Stomach smooth muscle (tissue), 2 donors: ENCODE data around the gene PNMT.

Experiments
- H3K27ac ChIP-seq: one replicate; pipeline ENCODE4 v1.7.0; 2013; ENCODE audit warnings: mild to moderate bottlenecking, low read length, inconsistent platforms
- H3K27me3 ChIP-seq, 2 donors: one replicate each; pipeline ENCODE4 v1.7.0; 2013; ENCODE audit warnings: low read length in 2 of 2; ENCODE audit not compliant: insufficient read depth in 2 of 2, control insufficient read depth in 1 of 2
- H3K36me3 ChIP-seq, 2 donors: one replicate each; pipeline ENCODE4 v1.7.0; 2013; ENCODE audit warnings: low read length in 2 of 2; ENCODE audit not compliant: control insufficient read depth in 2 of 2, insufficient read depth in 2 of 2
- H3K4me1 ChIP-seq: one replicate; pipeline ENCODE4 v1.7.0; 2013; ENCODE audit warnings: low read length; ENCODE audit not compliant: control insufficient read depth, insufficient read depth
- H3K4me3 ChIP-seq, 2 donors: one replicate each; pipeline ENCODE4 v1.7.0; 2013; ENCODE audit warnings: low read length in 2 of 2
- H3K9ac ChIP-seq, 2 donors: one replicate each; pipeline ENCODE4 v1.7.0; 2013; ENCODE audit warnings: low read length in 2 of 2, mild to moderate bottlenecking in 1 of 2
- H3K9me3 ChIP-seq, 2 donors: one replicate each; pipeline ENCODE4 v1.7.0; 2013; ENCODE audit warnings: low read length in 2 of 2; ENCODE audit not compliant: control insufficient read depth in 2 of 2
- donor health status: healthy.
- donor health status: Pancreatic carcinoma.

Gene PNMT

GRCh38 chr17:39643271-39643670 is 25.0 kb upstream of the PNMT start:
- Histone ChIP-seq H3K9ac (no peak overlapping the region), H3K27ac (no peak overlapping the region), H3K27me3 (no peaks in the 10 kb centered on the region), H3K36me3 (no peaks in the 10 kb centered on the region), H3K4me3 (no peak overlapping the region), H3K4me1 (peaks cover 13% of the 10 kb centered on the region), H3K9me3 (no peaks in the 10 kb centered on the region)

GRCh38 chr17:39647256-39647655 is 21.0 kb upstream of the PNMT start:
- Histone ChIP-seq H3K36me3 (no peaks in the 10 kb centered on the region), H3K9me3 (no peaks in the 10 kb centered on the region), H3K27me3 (no peaks in the 10 kb centered on the region), H3K27ac (no peak overlapping the region), H3K4me3 (no peak overlapping the region), H3K9ac (no peak overlapping the region), H3K4me1 (peaks cover 3% of the 10 kb centered on the region)

GRCh38 chr17:39648616-39649366 is 19.5 kb upstream of the PNMT start:
- H3K9me3 ChIP-seq, result no peaks in the 10 kb centered on the region
- H3K27ac ChIP-seq, result no peak overlapping the region
- no peaks in the 10 kb centered on the region for H3K36me3 ChIP-seq
- H3K4me1 ChIP-seq, result peaks cover 7% of the 10 kb centered on the region
- H3K9ac ChIP-seq, result no peak overlapping the region
- H3K4me3 ChIP-seq, result no peak overlapping the region
- H3K27me3 ChIP-seq, result no peaks in the 10 kb centered on the region

GRCh38 chr17:39650121-39650579 is 18.1 kb upstream of the PNMT start:
- no peak overlapping the region for H3K27ac ChIP-seq

GRCh38 chr17:39651923-39652586 is 16.2 kb upstream of the PNMT start:
- no peak overlapping the region for H3K27ac ChIP-seq
- H3K9ac ChIP-seq, result no peak overlapping the region
- no peak overlapping the region for H3K4me3 ChIP-seq
- H3K27me3 ChIP-seq, result no peaks in the 10 kb centered on the region
- no peaks in the 10 kb centered on the region for H3K36me3 ChIP-seq
- no peaks in the 10 kb centered on the region for H3K9me3 ChIP-seq
- peaks cover 7% of the 10 kb centered on the region for H3K4me1 ChIP-seq

More at GRCh38 chr17:39650121-39650579, 18.1 kb upstream of the PNMT start:
- Histone ChIP-seq H3K36me3 (no peaks in the 10 kb centered on the region), H3K9me3 (no peaks in the 10 kb centered on the region), H3K4me3 (no peak overlapping the region), H3K4me1 (peaks cover 7% of the 10 kb centered on the region), H3K27me3 (no peaks in the 10 kb centered on the region), H3K9ac (no peak overlapping the region)

- H3K9me3 ChIP-seq, result no peaks in the 10 kb centered on the region
- H3K9ac ChIP-seq, result no peak overlapping the region
- H3K4me3 ChIP-seq, result no peak overlapping the region
- no peaks in the 10 kb centered on the region for H3K27me3 ChIP-seq
- H3K4me1 ChIP-seq, result peaks cover 7% of the 10 kb centered on the region
- H3K36me3 ChIP-seq, result peaks cover under 1 to 3% of the 10 kb centered on the region in 2 donors
- no peak overlapping the region for H3K27ac ChIP-seq
Observed at GRCh38 chr17:39652587-39653315, 15.5 kb upstream of the PNMT start.

- no peak overlapping the region for H3K27ac ChIP-seq
- peaks cover 4 to 6% of the 10 kb centered on the region in 2 donors for H3K36me3 ChIP-seq
- no peak overlapping the region for H3K4me3 ChIP-seq
- no peaks in the 10 kb centered on the region for H3K27me3 ChIP-seq
- peaks cover 7% of the 10 kb centered on the region for H3K4me1 ChIP-seq
- no peaks in the 10 kb centered on the region for H3K9me3 ChIP-seq
- H3K9ac ChIP-seq, result no peak overlapping the region
Observed at GRCh38 chr17:39653316-39653661, 15.0 kb upstream of the PNMT start.

- Histone ChIP-seq H3K4me3 (no peak overlapping the region), H3K27me3 (no peaks in the 10 kb centered on the region), H3K4me1 (peaks cover 7% of the 10 kb centered on the region), H3K36me3 (peaks cover 8 to 11% of the 10 kb centered on the region in 2 donors), H3K27ac (no peak overlapping the region), H3K9me3 (no peaks in the 10 kb centered on the region), H3K9ac (no peak overlapping the region)
Observed at GRCh38 chr17:39653662-39654331, 14.5 kb upstream of the PNMT start.

- H3K4me3 ChIP-seq, result no peak overlapping the region
- H3K9ac ChIP-seq, result no peak overlapping the region
Observed at GRCh38 chr17:39655105-39655504, 13.1 kb upstream of the PNMT start.

GRCh38 chr17:39658346-39658745 is 9.9 kb upstream of the PNMT start:
- no peaks in the 10 kb centered on the region for H3K9me3 ChIP-seq
- H3K27me3 ChIP-seq, result no peaks in the 10 kb centered on the region
- no peak overlapping the region for H3K9ac ChIP-seq
- H3K27ac ChIP-seq, result no peak overlapping the region
- peaks cover 4% of the 10 kb centered on the region for H3K4me1 ChIP-seq
- no peak overlapping the region for H3K4me3 ChIP-seq
- H3K36me3 ChIP-seq, result peaks cover 21 to 22% of the 10 kb centered on the region in 2 donors

More at GRCh38 chr17:39655105-39655504, 13.1 kb upstream of the PNMT start:
- no peaks in the 10 kb centered on the region for H3K9me3 ChIP-seq
- no peak overlapping the region for H3K27ac ChIP-seq
- peaks cover 7% of the 10 kb centered on the region for H3K4me1 ChIP-seq
- no peaks in the 10 kb centered on the region for H3K27me3 ChIP-seq
- peaks cover 11 to 16% of the 10 kb centered on the region in 2 donors for H3K36me3 ChIP-seq
